ENCODE data around the gene VWC2.

- TF ChIP-seq CTCF (IDR thresholded peaks at IDR 0.05) (no peak), POLR2AphosphoS5 (IDR thresholded peaks at IDR 0.05; ENCODE audit: low read depth, low read length) (no peak), SIN3A (IDR thresholded peaks at IDR 0.05; ENCODE audit: borderline replicate concordance, insufficient read depth, low read depth, low read length) (no peak)
- TF ChIP-seq, protein P1, sequence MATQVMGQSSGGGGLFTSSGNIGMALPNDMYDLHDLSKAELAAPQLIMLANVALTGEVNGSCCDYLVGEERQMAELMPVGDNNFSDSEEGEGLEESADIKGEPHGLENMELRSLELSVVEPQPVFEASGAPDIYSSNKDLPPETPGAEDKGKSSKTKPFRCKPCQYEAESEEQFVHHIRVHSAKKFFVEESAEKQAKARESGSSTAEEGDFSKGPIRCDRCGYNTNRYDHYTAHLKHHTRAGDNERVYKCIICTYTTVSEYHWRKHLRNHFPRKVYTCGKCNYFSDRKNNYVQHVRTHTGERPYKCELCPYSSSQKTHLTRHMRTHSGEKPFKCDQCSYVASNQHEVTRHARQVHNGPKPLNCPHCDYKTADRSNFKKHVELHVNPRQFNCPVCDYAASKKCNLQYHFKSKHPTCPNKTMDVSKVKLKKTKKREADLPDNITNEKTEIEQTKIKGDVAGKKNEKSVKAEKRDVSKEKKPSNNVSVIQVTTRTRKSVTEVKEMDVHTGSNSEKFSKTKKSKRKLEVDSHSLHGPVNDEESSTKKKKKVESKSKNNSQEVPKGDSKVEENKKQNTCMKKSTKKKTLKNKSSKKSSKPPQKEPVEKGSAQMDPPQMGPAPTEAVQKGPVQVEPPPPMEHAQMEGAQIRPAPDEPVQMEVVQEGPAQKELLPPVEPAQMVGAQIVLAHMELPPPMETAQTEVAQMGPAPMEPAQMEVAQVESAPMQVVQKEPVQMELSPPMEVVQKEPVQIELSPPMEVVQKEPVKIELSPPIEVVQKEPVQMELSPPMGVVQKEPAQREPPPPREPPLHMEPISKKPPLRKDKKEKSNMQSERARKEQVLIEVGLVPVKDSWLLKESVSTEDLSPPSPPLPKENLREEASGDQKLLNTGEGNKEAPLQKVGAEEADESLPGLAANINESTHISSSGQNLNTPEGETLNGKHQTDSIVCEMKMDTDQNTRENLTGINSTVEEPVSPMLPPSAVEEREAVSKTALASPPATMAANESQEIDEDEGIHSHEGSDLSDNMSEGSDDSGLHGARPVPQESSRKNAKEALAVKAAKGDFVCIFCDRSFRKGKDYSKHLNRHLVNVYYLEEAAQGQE (IDR thresholded peaks at IDR 0.05; ENCODE audit: insufficient read depth in 1 of 2, low read depth in 2 of 2, low read length in 1 of 2): no peak
Measured at GRCh38 chr7:49768835-49769234, 4.6 kb upstream of the VWC2 start.
